Right cardiac atrium (tissue), 5 donors: ENCODE measurements around the gene SLC43A1. TPM values are rescaled to one million over a fixed set of nuclear protein-coding genes. Genes with fewer than 3 reads are reported as not detected.
A peak's percentile ranks its signal among the peaks of the same experiment; 100 is the strongest.
"Not testable (repeated sequence)": the region's sequence is repeated elsewhere in the genome, so short reads cannot be mapped to it uniquely, and the experiment has no call there.

Experiments
- ATAC-seq, 2 donors: fragments of 200-7000 bp; cut with Tn5 transposase; one replicate each; pipeline versions ENCODE4 v1.8.0 to v1.9.1; 2020; ENCODE audit warnings: moderate library complexity in 2 of 2, mild to moderate bottlenecking in 1 of 2
- DNase-seq, 3 donors: peaks; one replicate each; pipeline ENCODE4 v3.0.0-alpha.2; 2020
- H3K27ac ChIP-seq: one replicate; pipeline ENCODE4 v1.5.1; 2013; ENCODE audit warnings: mild to moderate bottlenecking, low read length, control low read depth, moderate library complexity
- H3K27me3 ChIP-seq: one replicate; pipeline ENCODE4 v1.6.1; 2013; ENCODE audit not compliant: control insufficient read depth, insufficient read depth
- H3K4me1 ChIP-seq: one replicate; pipeline ENCODE4 v1.6.1; 2013; ENCODE audit warnings: low read length; ENCODE audit not compliant: control insufficient read depth, insufficient read depth
- H3K4me3 ChIP-seq: one replicate; pipeline ENCODE4 v1.5.1; 2013; ENCODE audit warnings: low read length, control low read depth
- H3K9me3 ChIP-seq: one replicate; pipeline ENCODE4 v1.6.1; 2013; ENCODE audit warnings: low read length; ENCODE audit not compliant: control insufficient read depth
- WGBS: extraction: QIAGEN DNeasy Blood & Tissue Kit; methylation state at CpG from one replicate; pipeline ENCODE4 v1.1.7; 2013; 5-methylcytosine and 5-hydroxymethylcytosine counted together
- intact Hi-C, 4 donors: fragments of 100-400 bp; cut with DNase I; formaldehyde crosslinking; loops; one replicate each; pipeline versions ENCODE4 v1.11.0 to v1.14.0; 2022 to 2023
- polyA plus RNA-seq: library from polyadenylated mRNA; stranded (reverse); fragments of 200-250 nt; gene quantifications from one replicate; pipeline ENCODE4 v1.2.3, GENCODE V29; 2013
- total RNA-seq, 4 donors: library from RNA; stranded (reverse); fragmentation: NEBNext Ultra II Directional; extraction: Animal tissue kit (Norgen Biotek cat#: 25700); gene quantifications; one replicate each; pipeline ENCODE4 v1.2.1, GENCODE V29; 2021
- donor health status: healthy with polysubstance abuse.
- donor health status: DM: no; HTN: yes; CAD: no.
- donor health status: DM: no; HTN: no; CAD: no.
- donor health status: DM: no; HTN: yes; CAD: no; lungs with severe emphysema.
- donor health status: DM: yes; HTN: yes; CAD: no.

SLC43A1 gene
- total and polyA plus RNA-seq, 5 donors: 3.4 to 10.0 (median 8.6) TPM

DNA sequence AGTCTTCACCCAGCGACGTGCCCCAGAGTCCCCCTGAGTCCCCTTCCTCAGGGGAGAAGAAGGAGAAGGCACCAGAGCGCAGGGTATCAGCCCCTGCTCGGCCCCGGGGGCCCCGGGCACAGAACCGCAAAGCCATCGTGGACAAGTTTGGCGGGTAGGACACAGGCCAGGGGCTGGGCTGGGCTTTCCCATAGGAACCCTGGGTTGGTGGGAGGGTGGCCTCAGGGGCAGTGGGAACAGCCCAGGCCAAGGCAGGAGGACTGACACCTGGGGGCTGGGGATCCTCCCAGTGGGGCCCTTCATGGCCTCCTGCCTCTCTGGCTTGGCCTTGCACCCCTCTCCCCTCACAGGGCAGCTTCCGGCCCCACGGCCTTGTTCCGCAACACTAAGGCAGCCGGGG is 30.4 kb upstream of the SLC43A1 start:
- intact Hi-C loops: no loop called here
- Histone ChIP-seq H3K4me1 (no peaks in the 10 kb centered on the region), H3K9me3 (no peaks in the 10 kb centered on the region), H3K4me3 (no peak overlapping the region), H3K27ac (no peak overlapping the region), H3K27me3 (no peaks in the 10 kb centered on the region)
- 90% methylated on average over 13 of the region's 13 CpGs for WGBS
- DNase-seq: peak in 1 of 3 donors; percentile 63
- ATAC-seq: peak in 1 of 2 donors; percentile 7

DNA sequence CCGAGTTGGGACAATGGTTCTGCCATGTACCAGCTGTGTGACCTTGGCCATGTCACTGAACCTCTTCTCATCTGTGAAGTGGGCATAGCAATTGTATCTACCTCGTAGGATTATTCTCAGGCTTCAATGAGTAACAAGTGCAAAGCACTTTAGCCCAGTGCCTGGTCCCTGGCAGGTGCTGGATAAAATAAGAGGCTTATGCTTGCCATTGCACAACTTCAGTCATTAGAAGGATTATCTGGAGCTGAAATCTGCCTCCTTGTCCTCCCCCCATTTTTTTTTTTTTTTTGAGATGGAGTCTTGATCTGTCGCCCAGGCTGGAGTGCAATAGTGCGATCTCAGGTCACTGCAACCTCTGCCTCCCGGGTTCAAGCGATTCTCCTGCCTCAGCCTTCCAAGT is 29.1 kb upstream of the SLC43A1 start:
- intact Hi-C loops: no loop called here
- H3K27ac ChIP-seq: no peak overlapping the region
- ATAC-seq (no peak), DNase-seq (no peak)
- no peaks in the 10 kb centered on the region for H3K9me3 ChIP-seq
- H3K4me3 ChIP-seq: no peak overlapping the region
- no peaks in the 10 kb centered on the region for H3K27me3 ChIP-seq
- no peaks in the 10 kb centered on the region for H3K4me1 ChIP-seq
- 94% methylated on average over 6 of the region's 6 CpGs for WGBS

DNA sequence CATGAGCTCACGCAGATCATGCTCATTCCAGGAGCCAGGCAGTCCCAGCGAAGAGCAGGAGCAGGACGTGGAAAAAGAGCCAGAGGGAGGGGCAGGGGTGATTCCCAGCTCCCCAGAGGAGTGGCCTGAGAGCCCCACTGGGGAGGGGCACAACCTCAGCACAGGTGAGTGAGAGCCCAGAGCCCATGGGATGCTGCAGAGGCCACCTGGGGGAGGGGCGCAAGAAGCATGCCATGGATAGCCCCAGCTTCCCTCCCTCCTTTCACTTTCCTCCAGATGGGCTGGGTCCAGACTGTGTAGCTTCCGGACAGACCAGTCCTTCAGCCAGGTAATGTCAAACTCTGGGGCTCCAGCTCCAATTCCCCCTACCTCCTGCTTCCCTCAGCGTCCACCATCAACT is 28.1 kb upstream of the SLC43A1 start:
- no peaks in the 10 kb centered on the region for H3K9me3 ChIP-seq
- H3K4me1 ChIP-seq: no peaks in the 10 kb centered on the region
- intact Hi-C loops: no loop called here
- 57% methylated on average over 6 of the region's 6 CpGs for WGBS
- no peak overlapping the region for H3K4me3 ChIP-seq
- ATAC-seq: peak in 1 of 2 donors; percentile 19
- DNase-seq: no peak
- H3K27ac ChIP-seq: no peak overlapping the region
- H3K27me3 ChIP-seq: no peaks in the 10 kb centered on the region

DNA sequence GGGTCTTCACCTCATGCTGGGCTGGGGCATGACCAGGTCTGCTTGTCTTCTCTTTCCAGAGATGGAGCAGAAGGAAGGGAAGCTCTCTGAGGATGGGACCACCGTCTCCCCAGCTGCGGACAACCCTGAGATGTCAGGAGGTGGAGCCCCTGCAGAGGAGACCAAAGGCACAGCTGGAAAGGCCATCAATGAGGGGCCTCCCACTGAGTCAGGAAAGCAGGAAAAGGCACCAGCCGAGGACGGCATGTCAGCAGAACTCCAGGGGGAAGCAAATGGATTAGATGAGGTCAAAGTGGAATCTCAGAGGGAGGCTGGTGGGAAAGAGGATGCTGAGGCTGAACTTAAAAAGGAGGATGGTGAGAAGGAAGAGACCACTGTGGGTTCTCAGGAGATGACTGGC is 27.1 kb upstream of the SLC43A1 start:
- intact Hi-C loops: no loop called here
- WGBS: 49% methylated on average over 4 of the region's 4 CpGs
- H3K4me3 ChIP-seq: no peak overlapping the region
- DNase-seq (no peak), ATAC-seq (no peak)
- no peaks in the 10 kb centered on the region for H3K27me3 ChIP-seq
- no peaks in the 10 kb centered on the region for H3K9me3 ChIP-seq
- no peaks in the 10 kb centered on the region for H3K4me1 ChIP-seq
- H3K27ac ChIP-seq: no peak overlapping the region

DNA sequence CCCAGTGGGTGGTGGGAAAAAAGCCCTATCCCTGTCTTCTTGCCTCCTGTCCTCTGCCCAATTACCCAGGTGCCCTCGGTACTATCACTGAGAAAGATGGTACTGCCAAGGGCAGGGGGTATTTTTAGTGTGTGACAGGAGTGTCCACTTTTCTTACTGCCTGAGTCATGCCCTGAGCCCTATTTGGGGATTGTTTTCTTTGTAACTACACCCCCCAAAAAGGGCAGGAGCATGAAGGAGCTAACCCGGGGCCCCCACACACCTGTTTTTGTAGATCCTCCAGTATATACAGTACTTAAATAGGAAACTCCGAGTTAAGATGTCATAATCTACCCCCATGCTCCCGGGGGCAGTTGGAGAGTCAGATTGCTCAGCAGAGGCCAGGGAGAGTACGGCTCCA is 25.7 kb upstream of the SLC43A1 start:
- no peaks in the 10 kb centered on the region for H3K9me3 ChIP-seq
- no peak overlapping the region for H3K4me3 ChIP-seq
- no peaks in the 10 kb centered on the region for H3K4me1 ChIP-seq
- no peak for DNase-seq
- 69% methylated on average over 5 of the region's 5 CpGs for WGBS
- intact Hi-C loops: no loop called here
- peak; percentile 30 to 56 for ATAC-seq
- H3K27ac ChIP-seq: no peak overlapping the region
- no peaks in the 10 kb centered on the region for H3K27me3 ChIP-seq

DNA sequence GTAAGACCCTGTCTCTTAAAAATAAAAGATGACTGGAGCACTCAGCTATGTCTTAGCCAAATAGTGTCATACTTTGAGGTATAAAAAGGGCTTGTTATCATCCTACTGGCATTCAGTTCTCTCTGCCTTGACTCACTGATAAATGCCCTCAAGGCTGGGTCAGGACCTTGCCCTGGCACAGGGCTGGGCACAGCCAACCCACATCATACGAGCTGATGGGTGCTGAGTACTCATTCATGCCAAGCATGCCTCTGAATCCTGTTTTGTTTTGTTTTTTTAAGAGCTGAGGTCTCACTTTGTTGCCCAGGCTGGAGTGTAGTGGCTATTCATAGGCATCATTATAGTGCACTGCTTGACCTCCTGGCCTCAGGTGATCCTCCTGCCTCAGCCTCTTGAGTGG is 23.8 kb upstream of the SLC43A1 start:
- ATAC-seq (no peak), DNase-seq (no peak)
- H3K9me3 ChIP-seq: no peaks in the 10 kb centered on the region
- H3K4me3 ChIP-seq: no peak overlapping the region
- H3K4me1 ChIP-seq: no peaks in the 10 kb centered on the region
- intact Hi-C loops: no loop called here
- H3K27me3 ChIP-seq: no peaks in the 10 kb centered on the region
- H3K27ac ChIP-seq: no peak overlapping the region
- WGBS: 59% methylated on average over 1 of the region's 1 CpG

DNA sequence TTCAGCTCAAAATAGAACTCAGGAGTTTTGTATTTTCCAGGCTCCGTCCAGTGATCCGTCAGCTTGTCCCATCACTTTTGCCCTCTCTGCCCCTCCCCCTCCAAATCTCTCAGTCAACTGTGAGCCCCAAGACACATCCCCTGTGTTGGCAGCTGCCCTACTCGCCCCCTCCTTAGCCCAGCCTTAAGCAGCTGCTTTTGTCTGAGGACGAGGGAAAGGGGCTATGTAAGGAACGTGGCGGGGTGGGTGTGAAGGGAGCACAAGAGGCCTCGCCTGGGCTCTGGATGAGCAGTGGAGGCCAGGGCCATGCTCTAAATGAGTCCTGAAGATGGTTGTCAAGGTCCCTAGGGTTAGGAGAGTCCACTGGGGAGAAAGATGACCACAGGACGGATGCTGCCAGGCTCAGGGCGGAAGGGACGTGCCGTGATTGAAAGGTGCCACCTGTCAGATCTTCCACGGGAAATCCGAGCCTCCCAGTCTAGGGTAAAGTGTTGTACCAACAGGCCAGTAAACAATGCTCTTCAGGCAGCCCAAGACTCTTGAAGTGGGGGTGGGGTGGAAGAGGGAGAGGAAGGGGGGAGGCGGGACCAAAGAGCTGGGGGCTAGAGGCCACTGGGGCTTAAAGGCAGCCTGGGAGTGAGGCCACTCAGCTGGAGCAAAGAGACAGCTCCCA is 21.6 kb upstream of the SLC43A1 start, which contains the start of gene SMTNL1:
Gene SMTNL1 (plus strand): TSS at position 649 of the 673 bp plus-strand sequence. CDS start 5,048 bp downstream, outside the sequence.
- H3K27me3 ChIP-seq: no peaks in the 10 kb centered on the region
- WGBS: 64% methylated on average over 14 of the region's 14 CpGs
- DNase-seq (no peak), ATAC-seq (no peak)
- no peaks in the 10 kb centered on the region for H3K9me3 ChIP-seq
- no peaks in the 10 kb centered on the region for H3K4me1 ChIP-seq
- H3K4me3 ChIP-seq: no peak within 1 kb of the TSS
- no peak within 1 kb of the TSS for H3K27ac ChIP-seq
- intact Hi-C loops: no loop called here

DNA sequence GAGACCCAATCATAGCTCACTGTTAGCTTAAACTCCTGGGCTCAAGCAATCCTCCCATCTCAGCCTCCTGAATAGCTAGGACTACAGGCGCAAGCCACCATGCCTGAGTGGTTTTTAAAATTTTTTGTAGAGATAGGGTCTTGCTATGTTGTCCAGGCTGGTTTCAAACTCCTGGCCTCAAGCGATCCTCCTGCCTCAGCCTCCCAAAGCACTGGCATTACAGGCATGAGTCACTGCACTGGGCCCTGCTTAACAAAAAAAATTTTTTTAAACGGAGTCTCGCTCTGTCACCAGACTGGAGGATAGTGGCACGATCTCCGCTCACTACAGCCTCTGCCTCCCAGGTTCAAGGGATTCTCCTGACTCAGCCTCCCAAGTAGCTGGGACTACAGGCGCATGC is 18.9 kb upstream of the SLC43A1 start:
- H3K4me1 ChIP-seq, intact Hi-C loops, DNase-seq, H3K9me3 ChIP-seq, H3K27me3 ChIP-seq, ATAC-seq, H3K27ac ChIP-seq, H3K4me3 ChIP-seq: not testable (repeated sequence)
- 94% methylated on average over 7 of the region's 7 CpGs for WGBS

DNA sequence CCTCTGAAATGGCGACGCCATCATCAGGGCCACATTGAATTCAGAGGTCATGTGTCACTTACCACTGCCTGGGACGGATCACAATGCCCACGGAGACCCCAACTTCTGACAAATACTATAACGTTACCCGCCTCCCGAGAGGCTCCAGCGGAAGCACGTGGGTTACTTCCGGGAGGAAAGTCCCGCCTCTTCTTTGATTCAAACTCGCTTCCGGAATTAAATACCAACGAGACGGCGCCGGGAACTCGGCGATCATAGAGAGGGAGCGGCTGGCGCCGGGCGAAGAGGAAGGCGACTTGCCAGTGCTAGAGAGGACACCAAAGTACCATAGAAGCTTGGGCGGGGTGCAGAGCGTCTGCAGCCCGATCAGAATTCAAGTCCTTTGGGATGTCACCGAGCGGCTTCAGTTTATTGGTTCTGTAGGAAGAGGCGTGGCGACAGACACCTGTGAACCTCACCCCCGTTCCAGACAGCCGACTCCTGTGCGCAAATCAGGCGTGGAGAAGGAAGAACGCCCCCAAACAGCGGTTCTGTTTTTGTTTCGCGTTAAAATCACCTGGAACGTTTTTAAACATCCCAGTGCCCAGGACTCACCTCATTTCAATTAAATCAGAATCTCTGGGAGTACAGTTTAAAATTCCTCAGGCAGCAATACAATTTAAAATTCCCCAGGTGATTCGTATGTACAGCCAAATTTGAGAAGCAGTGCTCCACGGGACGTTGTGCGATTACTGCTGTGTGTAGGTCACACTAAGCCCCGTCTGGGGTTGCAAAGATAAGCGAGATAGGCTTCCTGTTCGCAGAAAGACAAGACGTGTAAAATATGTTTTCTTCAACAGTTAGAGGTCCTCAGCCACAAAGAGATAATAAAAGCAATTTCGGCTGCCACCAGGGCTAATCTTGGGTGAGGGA is 15.3 kb upstream of the SLC43A1 start, which contains the start of gene TIMM10:
Gene TIMM10 (minus strand): TSS at position 159 of the 912 bp plus-strand sequence. CDS start 565 bp downstream, outside the sequence.
- WGBS: under 1% methylated on average over 49 of the region's 49 CpGs
- H3K4me1 ChIP-seq: no peaks in the 10 kb centered on the region
- peak within 1 kb of the TSS; percentile 97 for H3K4me3 ChIP-seq
- intact Hi-C loops: no loop called here
- peak within 1 kb of the TSS; percentile 85 for H3K27ac ChIP-seq
- DNase-seq (peak; percentile 95 to 98 (median 97)), ATAC-seq (peak; percentile 98)
- H3K27me3 ChIP-seq: no peaks in the 10 kb centered on the region
- H3K9me3 ChIP-seq: no peaks in the 10 kb centered on the region

DNA sequence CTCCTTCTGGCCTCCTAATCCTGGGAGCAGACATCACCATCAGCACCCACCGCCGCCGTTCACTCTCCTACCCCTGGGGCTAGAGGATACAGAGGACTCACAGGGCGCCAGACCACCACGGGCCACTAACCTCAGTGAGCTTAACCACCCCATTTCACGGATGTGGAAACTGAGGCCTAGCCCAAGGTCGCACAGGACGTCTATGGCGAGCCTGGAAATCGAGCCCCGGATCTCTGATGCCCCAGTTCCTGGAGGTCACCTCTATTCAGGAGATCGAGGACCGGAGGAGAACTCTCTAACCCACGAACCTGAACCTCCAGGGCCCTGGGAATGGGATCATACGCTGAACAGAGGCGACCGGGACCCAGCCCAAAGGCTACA is 14.7 kb upstream of the SLC43A1 start:
- Histone ChIP-seq H3K9me3 (no peaks in the 10 kb centered on the region), H3K27me3 (no peaks in the 10 kb centered on the region), H3K4me3 (peak overlapping the region; percentile 97), H3K4me1 (no peaks in the 10 kb centered on the region), H3K27ac (peak overlapping the region; percentile 85)
- intact Hi-C loops: no loop called here
- 2% methylated on average over 17 of the region's 17 CpGs for WGBS
- DNase-seq: peak; percentile 23 to 68 (median 56)
- peak; percentile 23 to 54 for ATAC-seq

DNA sequence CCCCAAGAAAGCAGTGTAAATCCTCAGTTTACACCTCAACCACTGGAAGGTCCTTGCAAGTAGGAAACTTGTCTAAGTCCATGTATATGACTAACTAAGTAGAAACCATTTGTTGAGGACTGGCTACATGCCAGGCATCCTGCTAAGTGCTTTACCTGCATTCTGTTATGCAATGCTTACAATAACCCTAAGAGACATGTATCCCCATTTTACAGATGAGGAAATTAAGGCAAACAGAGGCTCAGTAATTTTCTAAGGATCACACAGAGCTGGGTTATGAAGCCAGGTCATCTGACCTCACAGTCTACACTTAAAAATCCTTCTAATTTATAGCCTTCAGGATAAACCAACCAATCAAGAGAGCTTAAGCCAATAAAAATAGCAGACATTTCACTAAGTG is 13.5 kb upstream of the SLC43A1 start:
- H3K4me1 ChIP-seq: no peaks in the 10 kb centered on the region
- intact Hi-C loops: loop anchor here (5.0 kb wide), 3 partner anchors 37 to 182 kb away; no protein-coding TSS in a partner anchor
- H3K27me3 ChIP-seq: no peaks in the 10 kb centered on the region
- ATAC-seq (no peak), DNase-seq (no peak)
- H3K9me3 ChIP-seq: no peaks in the 10 kb centered on the region
- H3K4me3 ChIP-seq: no peak overlapping the region
- no peak overlapping the region for H3K27ac ChIP-seq
